HepG2 (cell line): ENCODE measurements around the gene OR7G3. TPM values are rescaled to one million over a fixed set of nuclear protein-coding genes. Genes with fewer than 3 reads are reported as not detected.

ENCODE experiments used
- ATAC-seq: fragments of 200-7000 bp; cut with Tn5 transposase; 3 replicates; pipeline ENCODE4 v1.9.1; 2020; ENCODE audit warnings: mild to moderate bottlenecking, moderate library complexity
- BruUV-seq: library from RNA; stranded (reverse); fragments of 400-500 nt; replicated peaks from 2 replicates; lab custom pipeline; 2021; lab: Mats Ljungman, UMichigan
- CTCF ChIA-PET: fragments of 300-600 bp; formaldehyde crosslinking; extraction: SDS; loops from one replicate; lab custom pipeline; 2021; ENCODE audit warnings: low total read pairs, inconsistent platforms, low intra/inter-chr PET ratio; lab: Yijun Ruan, JAX
- POLR2A ChIA-PET: fragments of 350-600 bp; sonication (Branson Sonifier 250); formaldehyde crosslinking; loops from one replicate; lab custom pipeline; 2020; ENCODE audit warnings: antibody characterized with exemption, inconsistent platforms; lab: Yijun Ruan, JAX
- DNase-seq: peaks from one replicate; pipeline ENCODE4 v3.0.0-alpha.2; 2015; ENCODE audit warnings: low spot score
- FAIRE-seq: peaks from 3 replicates; lab custom pipeline; 2011; peaks lifted over from hg19 to GRCh38; lab: Jason Lieb, UNC
- H2AFZ ChIP-seq: one replicate; pipeline ENCODE4 v1.6.1; 2011; ENCODE audit warnings: low read length, inconsistent platforms
- H3K27ac ChIP-seq: fragments of 300-600 bp; 3 replicates; pipeline ENCODE4 v1.8.0; 2011; ENCODE audit warnings: mixed run types, mild to moderate bottlenecking, mixed read lengths, low read length, inconsistent platforms; ENCODE audit not compliant: insufficient read depth; ENCODE audit errors: extremely low read length
- H3K27me3 ChIP-seq, 2 experiments: fragments of 200-600 bp in 1 of 2; 2 replicates in 1 of 2; 3 replicates in 1 of 2; pipeline versions ENCODE4 v1.6.0 to v1.8.0; 2011; ENCODE audit warnings: low read length in 2 of 2, mild to moderate bottlenecking in 2 of 2, moderate library complexity in 2 of 2, inconsistent platforms in 1 of 2; ENCODE audit not compliant: insufficient read depth in 2 of 2, control insufficient read depth in 1 of 2
- H3K36me3 ChIP-seq, 2 experiments: fragments of 200-600 bp in 1 of 2; replicated peaks in 1 of 2; 2 replicates in 1 of 2; 3 replicates in 1 of 2; pipeline versions ENCODE4 v1.5.1 to v1.8.0; 2011; ENCODE audit warnings: low read length in 2 of 2, inconsistent platforms in 1 of 2; ENCODE audit not compliant: insufficient read depth in 2 of 2, control insufficient read depth in 1 of 2
- H3K4me1 ChIP-seq: 2 replicates; pipeline ENCODE4 v1.5.1; 2012; ENCODE audit warnings: low read length, inconsistent platforms; ENCODE audit not compliant: insufficient read depth
- H3K4me2 ChIP-seq: 2 replicates; pipeline ENCODE4 v1.6.0; 2011; ENCODE audit warnings: low read depth, low read length, inconsistent platforms
- H3K4me3 ChIP-seq, 3 experiments: fragments of 200-600 bp in 1 of 3; sonication (generic), shearing (Covaris generic) in 1 of 3; replicated peaks in 1 of 3; 2 replicates each; pipeline ENCODE4 v1.5.1; 2011 to 2016; ENCODE audit warnings: low read length in 3 of 3, inconsistent platforms in 2 of 3, low read depth in 2 of 3, mild to moderate bottlenecking in 2 of 3, control low read depth in 1 of 3, mixed read lengths in 1 of 3; ENCODE audit not compliant: insufficient read depth in 1 of 3
- H3K79me2 ChIP-seq: one replicate; pipeline ENCODE4 v1.6.1; 2011; ENCODE audit warnings: low read length, inconsistent platforms; ENCODE audit not compliant: insufficient read depth
- H3K9ac ChIP-seq: 2 replicates; pipeline ENCODE4 v1.6.0; 2011; ENCODE audit warnings: mild to moderate bottlenecking, low read depth, low read length, inconsistent platforms; ENCODE audit not compliant: insufficient read depth
- H3K9me3 ChIP-seq: 2 replicates; pipeline ENCODE4 v1.5.1; 2012; ENCODE audit warnings: mild to moderate bottlenecking, low read length
- H4K20me1 ChIP-seq: 2 replicates; pipeline ENCODE4 v1.6.0; 2011; ENCODE audit warnings: inconsistent platforms, mild to moderate bottlenecking, low read length, moderate library complexity; ENCODE audit not compliant: insufficient read depth
- ERF ChIP-seq: IDR thresholded peaks from 2 replicates; pipeline ENCODE4 v1.6.1; 2018; ENCODE audit warnings: missing biosample characterization, missing genetic modification reagents
- HNF4A ChIP-seq: sonication (generic); formaldehyde crosslinking; IDR thresholded peaks from 2 replicates; pipeline ENCODE4 v1.4.0; 2020; ENCODE audit warnings: missing genetic modification reagents
- RFX5 ChIP-seq: IDR thresholded peaks from 2 replicates; pipeline ENCODE4 v1.6.1; 2011; ENCODE audit warnings: low read depth, low read length, improper control_type of control experiment
- TERF1 ChIP-seq: sonication (generic); formaldehyde crosslinking; IDR thresholded peaks from 2 replicates; pipeline ENCODE4 v1.8.0; 2022; ENCODE audit warnings: mild to moderate bottlenecking, missing genetic modification reagents, moderate library complexity
- ZBTB49 ChIP-seq: sonication (generic); formaldehyde crosslinking; IDR thresholded peaks from 2 replicates; pipeline ENCODE4 v1.4.0; 2020; ENCODE audit warnings: missing genetic modification reagents, borderline replicate concordance
- ZNF101 ChIP-seq: sonication (generic); formaldehyde crosslinking; IDR thresholded peaks from 2 replicates; pipeline ENCODE4 v1.4.0; 2020; ENCODE audit warnings: mild to moderate bottlenecking, low read depth, missing genetic modification reagents, borderline replicate concordance
- ZNF883 ChIP-seq: sonication (generic); formaldehyde crosslinking; IDR thresholded peaks from 2 replicates; pipeline ENCODE4 v1.5.1; 2020; ENCODE audit warnings: mild to moderate bottlenecking, missing genetic modification reagents; ENCODE audit errors: not compliant biosample characterization
- WGBS: methylation state at CpG from one replicate; pipeline ENCODE4 v1.1.6; 2017; ENCODE audit warnings: low lambda C conversion rate; 5-methylcytosine and 5-hydroxymethylcytosine counted together
- in situ Hi-C: cut with HindIII; loops from 2 replicates; pipeline ENCODE4 v1.10.0; 2017; ENCODE audit warnings: low pct_unique_long_range_greater_than_20kb; ENCODE audit not compliant: extremely low pct_ligation_motif_present
- intact Hi-C: fragments of 100-400 bp; cut with micrococcal nuclease; formaldehyde crosslinking; loops from one replicate; pipeline ENCODE4 v1.10.0; 2022; ENCODE audit not compliant: unreplicated experiment
- polyA plus RNA-seq, 8 experiments: library from polyadenylated mRNA; depleted of rRNA in 3 of 8; stranded (reverse) in 7 of 8; unstranded in 1 of 8; fragments of >200 nt; fragmentation: Illumina TruSeq in 4 of 8; extraction: Trizol in 4 of 8; gene quantifications; 2 replicates each; pipeline versions ENCODE4 v1.2.1 to v1.2.3, GENCODE V29; 2011 to 2016; ENCODE audit warnings: low read depth in 4 of 8, missing spikeins in 1 of 8, mixed read lengths in 1 of 8; ENCODE audit not compliant: insufficient read depth in 1 of 8
- total RNA-seq, 5 experiments: library from RNA; depleted of rRNA; stranded (reverse); fragments of >200 nt; fragmentation: Illumina TruSeq; extraction: Trizol; gene quantifications; 2 replicates each; pipeline ENCODE4 v1.2.3, GENCODE V29; 2016; ENCODE audit warnings: low read depth in 1 of 5
- TF ChIP-seq, protein P1 (sequence below): sonication (generic); formaldehyde crosslinking; IDR thresholded peaks from 2 replicates; pipeline ENCODE4 v1.8.0; 2022; ENCODE audit warnings: low read depth, missing genetic modification reagents
- TF ChIP-seq, protein P2 (sequence below): sonication (generic); formaldehyde crosslinking; IDR thresholded peaks from 2 replicates; pipeline ENCODE4 v1.5.0; 2020; ENCODE audit warnings: missing genetic modification reagents, mild to moderate bottlenecking, borderline replicate concordance

The OR7G3 gene
- total and polyA plus RNA-seq, 2 of the 13 experiments (the other 11 are each of a cell fraction or from before 2014, with no cell fraction given), result not detected

GRCh38 chr19:9078651-9079050, 48.1 kb downstream of the OR7G3 start:
- 2% methylated on average over 4 of the region's 4 CpGs for WGBS
- no peaks in the 10 kb centered on the region for H3K9me3 ChIP-seq
- no peaks in the 10 kb centered on the region for H3K36me3 ChIP-seq
- BruUV-seq, result no TSS peak
- 0 out of 2 replicates have a peak, but pooled peaks cover 8% of the 10 kb centered on the region for H3K4me1 ChIP-seq
- POLR2A ChIA-PET, result no interaction called here
- no peak for TF ChIP-seq TERF1
- no peak for TF ChIP-seq ZBTB49 (CRISPR knock-in tag)
- TF ChIP-seq, protein P1, sequence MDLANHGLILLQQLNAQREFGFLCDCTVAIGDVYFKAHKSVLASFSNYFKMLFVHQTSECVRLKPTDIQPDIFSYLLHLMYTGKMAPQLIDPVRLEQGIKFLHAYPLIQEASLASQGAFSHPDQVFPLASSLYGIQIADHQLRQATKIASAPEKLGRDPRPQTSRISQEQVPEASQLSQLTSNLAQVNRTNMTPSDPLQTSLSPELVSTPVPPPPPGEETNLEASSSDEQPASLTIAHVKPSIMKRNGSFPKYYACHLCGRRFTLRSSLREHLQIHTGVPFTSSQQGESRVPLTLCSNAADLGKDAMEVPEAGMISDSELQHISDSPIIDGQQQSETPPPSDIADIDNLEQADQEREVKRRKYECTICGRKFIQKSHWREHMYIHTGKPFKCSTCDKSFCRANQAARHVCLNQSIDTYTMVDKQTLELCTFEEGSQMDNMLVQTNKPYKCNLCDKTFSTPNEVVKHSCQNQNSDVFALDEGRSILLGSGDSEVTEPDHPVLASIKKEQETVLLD (CRISPR knock-in tag), result no peak
- no peak for TF ChIP-seq HNF4A (CRISPR knock-in tag)
- TF ChIP-seq, protein P2, sequence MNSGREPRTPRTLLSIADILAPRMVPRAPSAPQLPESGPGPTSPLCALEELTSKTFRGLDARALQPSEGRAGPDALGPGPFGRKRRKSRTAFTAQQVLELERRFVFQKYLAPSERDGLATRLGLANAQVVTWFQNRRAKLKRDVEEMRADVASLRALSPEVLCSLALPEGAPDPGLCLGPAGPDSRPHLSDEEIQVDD, result no peak
- TF ChIP-seq ZNF883 (CRISPR knock-in tag), result no peak
- TF ChIP-seq ERF (CRISPR knock-in tag), result no peak
- TF ChIP-seq RFX5, result no peak
- no peak for TF ChIP-seq ZNF101 (CRISPR knock-in tag)
- TF ChIP-seq, all 625 proteins: peak for 0
- Histone ChIP-seq H3K4me2 (no peak overlapping the region), H2AFZ (no peak overlapping the region), H4K20me1 (no peaks in the 10 kb centered on the region), H3K27me3 (no peaks in the 10 kb centered on the region), H3K4me3 (no peak overlapping the region), H3K79me2 (no peaks in the 10 kb centered on the region), H3K27ac (no peak overlapping the region), H3K9ac (no peak overlapping the region)
- intact Hi-C loops (no loop called here), in situ Hi-C loops (loop anchor here (25.0 kb wide), 1 partner anchor 416 kb away; no protein-coding TSS in a partner anchor)
- ATAC-seq, result no peak
- DNase-seq, result no peak
- CTCF ChIA-PET, result no interaction called here
- no peak for FAIRE-seq
